ENCODE results near the gene BLTP3B.

The BLTP3B gene

GRCh38 chr12:100123316-100124095 is 19.2 kb downstream of the BLTP3B start:
- no peak for DNase-seq (ENCODE audit: low spot score)
- in situ Hi-C loops (cut with MboI; ENCODE audit: low sequenced_read_pairs, unreplicated experiment), result no loop called here
- TF ChIP-seq CTCF (IDR thresholded peaks at IDR 0.05; ENCODE audit: borderline replicate concordance, control extremely low read depth, extremely low read depth, insufficient read depth, missing control alignments), result no peak

GRCh38 chr12:100120355-100120754 is 22.3 kb downstream of the BLTP3B start:
- no peak for TF ChIP-seq CTCF (IDR thresholded peaks at IDR 0.05; ENCODE audit: borderline replicate concordance, control extremely low read depth, extremely low read depth, insufficient read depth, missing control alignments)
- in situ Hi-C loops (cut with MboI; ENCODE audit: low sequenced_read_pairs, unreplicated experiment), result no loop called here
- DNase-seq (ENCODE audit: low spot score), result no peak

DNA sequence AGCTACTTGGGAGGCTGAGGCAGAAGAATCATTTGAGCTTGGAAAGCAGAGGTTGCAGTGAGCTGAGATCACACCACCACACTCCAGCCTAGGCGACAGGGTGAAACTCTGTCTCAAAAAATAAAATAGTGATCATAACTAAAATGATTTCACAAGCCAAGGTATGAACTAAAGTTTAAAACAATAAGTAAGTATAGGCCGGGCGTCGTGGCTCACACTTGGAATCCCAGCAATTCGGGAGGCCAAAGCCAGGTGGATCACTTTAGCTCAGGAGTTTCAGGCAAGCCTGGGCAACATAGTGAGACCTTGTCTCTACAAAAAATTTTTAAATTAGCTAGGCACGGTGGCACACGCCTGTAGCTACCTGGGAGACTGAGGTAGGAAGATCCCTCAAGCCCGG is 27.4 kb downstream of the BLTP3B start:
- TF ChIP-seq CTCF (IDR thresholded peaks at IDR 0.05; ENCODE audit: borderline replicate concordance, control extremely low read depth, extremely low read depth, insufficient read depth, missing control alignments), result no peak
- in situ Hi-C loops (cut with MboI; ENCODE audit: low sequenced_read_pairs, unreplicated experiment), result no loop called here
- no peak for DNase-seq (ENCODE audit: low spot score)

DNA sequence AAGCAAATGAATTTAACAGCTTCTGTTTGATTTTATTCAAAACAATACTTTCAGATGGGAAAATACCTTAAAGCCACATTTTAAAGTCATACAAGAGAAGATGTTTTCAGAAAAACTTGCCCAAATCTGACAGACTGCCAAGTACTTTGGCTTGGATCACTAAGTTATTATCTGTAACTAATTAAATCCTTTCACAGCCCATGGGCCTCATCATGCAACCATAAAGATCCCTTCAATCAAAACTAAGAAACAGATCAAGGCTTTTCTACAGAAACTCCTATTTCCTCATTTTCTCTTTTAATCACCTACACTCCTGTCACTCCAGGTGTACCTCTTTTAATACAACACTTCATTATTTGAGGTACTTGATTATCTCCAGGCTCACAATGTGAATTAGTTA is 28.1 kb downstream of the BLTP3B start:
- DNase-seq (ENCODE audit: low spot score), result no peak
- in situ Hi-C loops (cut with MboI; ENCODE audit: low sequenced_read_pairs, unreplicated experiment), result no loop called here
- no peak for TF ChIP-seq CTCF (IDR thresholded peaks at IDR 0.05; ENCODE audit: borderline replicate concordance, control extremely low read depth, extremely low read depth, insufficient read depth, missing control alignments)

DNA sequence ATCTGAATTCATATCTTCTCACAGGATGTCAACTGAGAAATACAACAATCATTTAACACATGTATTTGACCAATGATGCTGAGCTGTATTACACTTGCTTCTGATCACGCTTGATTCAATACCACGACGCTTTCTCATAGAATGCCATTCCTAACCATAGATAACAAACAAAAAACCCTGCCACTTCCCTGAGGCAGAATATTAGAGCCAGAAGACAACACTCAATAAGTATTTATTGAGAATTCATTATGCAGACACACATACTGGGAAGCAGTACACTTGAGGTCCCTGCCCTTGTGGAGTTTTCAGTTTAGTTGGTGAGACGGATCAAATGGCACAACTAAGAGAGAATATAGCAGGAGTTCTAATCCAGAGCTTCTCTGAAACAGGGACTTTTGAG is 32.4 kb downstream of the BLTP3B start:
- no peak for TF ChIP-seq CTCF (IDR thresholded peaks at IDR 0.05; ENCODE audit: borderline replicate concordance, control extremely low read depth, extremely low read depth, insufficient read depth, missing control alignments)
- in situ Hi-C loops (cut with MboI; ENCODE audit: low sequenced_read_pairs, unreplicated experiment), result no loop called here
- no peak for DNase-seq (ENCODE audit: low spot score)

DNA sequence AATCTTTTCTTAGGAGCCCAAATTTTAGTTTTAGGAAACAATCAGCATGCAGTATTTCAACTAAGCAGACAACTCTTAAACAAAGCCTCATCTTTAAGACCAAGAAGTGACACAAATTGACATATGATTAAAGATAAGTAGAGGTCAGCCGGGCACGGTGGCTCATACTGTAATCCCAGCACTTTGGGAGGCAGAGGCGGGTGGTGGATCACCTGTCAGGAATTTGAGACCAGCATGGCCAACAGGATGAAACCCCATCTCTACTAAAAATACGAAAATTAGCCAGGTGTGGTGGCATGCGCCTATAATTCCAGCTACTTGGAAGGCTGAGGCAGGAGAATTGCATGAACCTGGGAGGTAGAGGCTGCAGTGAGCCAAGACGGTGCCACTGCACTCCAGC is 35.8 kb downstream of the BLTP3B start:
- no peak for DNase-seq (ENCODE audit: low spot score)
- in situ Hi-C loops (cut with MboI; ENCODE audit: low sequenced_read_pairs, unreplicated experiment), result no loop called here
- no peak for TF ChIP-seq CTCF (IDR thresholded peaks at IDR 0.05; ENCODE audit: borderline replicate concordance, control extremely low read depth, extremely low read depth, insufficient read depth, missing control alignments)

All from GM13976 (cell line).